Endodermal cell (in vitro differentiated cells): ENCODE data around the gene SMIM41. TPM values are rescaled to one million over a fixed set of nuclear protein-coding genes. Genes with fewer than 3 reads are reported as not detected.

Experiments used
- DNase-seq: peaks from one replicate; pipeline ENCODE4 v3.0.0-alpha.2; 2017
- H3K27ac ChIP-seq: 2 replicates; pipeline ENCODE4 v1.5.1; 2013; ENCODE audit warnings: mild to moderate bottlenecking, low read depth, low read length, moderate library complexity
- H3K27me3 ChIP-seq: 2 replicates; pipeline ENCODE4 v1.6.1; 2013; ENCODE audit warnings: mild to moderate bottlenecking, low read length, moderate library complexity; ENCODE audit not compliant: insufficient read depth, control insufficient read depth, poor library complexity, severe bottlenecking
- H3K36me3 ChIP-seq: 2 replicates; pipeline ENCODE4 v1.7.0; 2013; ENCODE audit warnings: mild to moderate bottlenecking, low read length, moderate library complexity; ENCODE audit not compliant: control insufficient read depth, insufficient read depth
- H3K4me1 ChIP-seq: one replicate; pipeline ENCODE4 v1.7.0; 2013; ENCODE audit warnings: low read length; ENCODE audit not compliant: control insufficient read depth, insufficient read depth
- H3K4me3 ChIP-seq: 2 replicates; pipeline ENCODE4 v1.5.1; 2013; ENCODE audit warnings: mild to moderate bottlenecking, low read length, moderate library complexity
- H3K9ac ChIP-seq: 2 replicates; pipeline ENCODE4 v1.6.1; 2013; ENCODE audit warnings: mild to moderate bottlenecking, low read length, moderate library complexity; ENCODE audit not compliant: poor library complexity, severe bottlenecking; ENCODE audit errors: extremely low read depth
- H3K9me3 ChIP-seq: 2 replicates; pipeline ENCODE4 v1.6.1; 2013; ENCODE audit warnings: mild to moderate bottlenecking, low read length, moderate library complexity; ENCODE audit not compliant: control insufficient read depth
- H3K27ac Mint-ChIP-seq: 2 replicates; pipeline ENCODE4 v1.8.0; 2020; ENCODE audit warnings: mixed read lengths
- H3K27me3 Mint-ChIP-seq: 2 replicates; pipeline ENCODE4 v1.8.0; 2021; ENCODE audit warnings: mild to moderate bottlenecking, mixed read lengths; ENCODE audit not compliant: insufficient read depth
- H3K36me3 Mint-ChIP-seq: 2 replicates; pipeline ENCODE4 v1.8.0; 2020; ENCODE audit warnings: low read depth, mixed read lengths
- H3K4me1 Mint-ChIP-seq: 2 replicates; pipeline ENCODE4 v1.8.0; 2020; ENCODE audit warnings: mixed read lengths
- H3K4me3 Mint-ChIP-seq: 2 replicates; pipeline ENCODE4 v1.8.0; 2020; ENCODE audit warnings: mild to moderate bottlenecking, moderate library complexity, mixed read lengths
- H3K9me3 Mint-ChIP-seq: 2 replicates; pipeline ENCODE4 v1.8.0; 2020; ENCODE audit warnings: mild to moderate bottlenecking, mixed read lengths
- WGBS, 2 experiments: methylation state at CpG; one replicate each; pipeline versions ENCODE4 v1.1.5 to v1.1.7; 2013; ENCODE audit warnings: missing lambda C conversion rate in 2 of 2, mixed read lengths in 1 of 2; ENCODE audit not compliant: insufficient coverage in 1 of 2, insufficient read length in 1 of 2; 5-methylcytosine and 5-hydroxymethylcytosine counted together
- total RNA-seq, 2 donors: library from RNA; stranded (reverse); fragmentation: NEBNext Ultra II Directional in 1 of 2; extraction: Animal tissue kit (Norgen Biotek cat#: 25700) in 1 of 2; gene quantifications; 2 replicates in 1 of 2; 3 replicates in 1 of 2; pipeline ENCODE4 v1.2.1, GENCODE V29; 2021
- TF ChIP-seq, protein P1 (sequence below): fragments of 200-600 bp; sonication (generic); conservative IDR thresholded peaks from 2 replicates; pipeline ENCODE4 v1.5.0; 2021; ENCODE audit warnings: antibody characterized with exemption, mild to moderate bottlenecking

Gene SMIM41
- total RNA-seq, 2 donors from 2014 or later: not detected

DNA sequence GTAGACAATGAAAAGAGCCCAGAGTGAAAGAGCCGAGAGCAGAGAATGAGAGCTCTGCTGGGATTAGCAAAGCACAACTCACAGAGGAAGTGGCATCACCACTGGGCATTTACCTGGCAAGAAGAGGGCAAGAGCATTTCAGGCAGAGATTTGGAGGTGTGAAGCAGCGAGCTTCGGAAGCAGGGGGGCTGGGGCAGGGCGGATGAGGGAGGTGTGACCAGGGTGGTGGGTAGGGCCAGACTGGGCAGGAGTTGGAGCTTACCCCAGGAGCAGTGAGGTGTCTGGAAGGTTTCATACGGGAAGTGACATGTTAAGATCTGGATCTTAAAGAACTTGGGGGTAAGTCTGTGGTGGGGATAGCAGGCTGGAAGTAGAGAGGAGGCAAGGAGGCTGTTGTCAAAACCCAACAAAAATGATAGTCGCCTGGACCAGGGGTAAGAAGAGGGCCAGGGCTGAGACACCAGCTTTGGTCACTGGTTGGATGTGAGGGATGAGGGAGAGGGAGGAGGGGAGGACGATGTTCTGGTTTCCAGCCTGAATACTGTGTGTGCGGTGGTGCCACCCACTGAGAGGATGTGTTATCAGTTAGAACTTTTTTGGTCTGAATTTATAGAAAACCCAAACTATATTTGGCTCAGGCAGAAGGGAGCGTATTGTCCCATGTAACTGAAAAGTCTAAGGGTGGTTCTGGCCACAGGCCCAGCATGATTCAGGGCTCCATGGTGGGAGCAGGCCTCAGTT lies 5.2 kb downstream of the SMIM41 start:
- 86% methylated on average over 8 to 9 of the region's 9 CpGs for WGBS, 2 experiments
- Mint-ChIP-seq H3K27me3 (peaks cover 6% of the 10 kb centered on the region), H3K4me3 (no peak overlapping the region), H3K27ac (no peak overlapping the region), H3K9me3 (no peaks in the 10 kb centered on the region), H3K36me3 (no peaks in the 10 kb centered on the region), H3K4me1 (peaks cover 13% of the 10 kb centered on the region)
- Histone ChIP-seq H3K9ac (no peak overlapping the region), H3K4me3 (no peak overlapping the region), H3K4me1 (no peaks in the 10 kb centered on the region), H3K9me3 (no peaks in the 10 kb centered on the region), H3K27ac (no peak overlapping the region), H3K36me3 (no peaks in the 10 kb centered on the region), H3K27me3 (no peaks in the 10 kb centered on the region)
- TF ChIP-seq, protein P1, sequence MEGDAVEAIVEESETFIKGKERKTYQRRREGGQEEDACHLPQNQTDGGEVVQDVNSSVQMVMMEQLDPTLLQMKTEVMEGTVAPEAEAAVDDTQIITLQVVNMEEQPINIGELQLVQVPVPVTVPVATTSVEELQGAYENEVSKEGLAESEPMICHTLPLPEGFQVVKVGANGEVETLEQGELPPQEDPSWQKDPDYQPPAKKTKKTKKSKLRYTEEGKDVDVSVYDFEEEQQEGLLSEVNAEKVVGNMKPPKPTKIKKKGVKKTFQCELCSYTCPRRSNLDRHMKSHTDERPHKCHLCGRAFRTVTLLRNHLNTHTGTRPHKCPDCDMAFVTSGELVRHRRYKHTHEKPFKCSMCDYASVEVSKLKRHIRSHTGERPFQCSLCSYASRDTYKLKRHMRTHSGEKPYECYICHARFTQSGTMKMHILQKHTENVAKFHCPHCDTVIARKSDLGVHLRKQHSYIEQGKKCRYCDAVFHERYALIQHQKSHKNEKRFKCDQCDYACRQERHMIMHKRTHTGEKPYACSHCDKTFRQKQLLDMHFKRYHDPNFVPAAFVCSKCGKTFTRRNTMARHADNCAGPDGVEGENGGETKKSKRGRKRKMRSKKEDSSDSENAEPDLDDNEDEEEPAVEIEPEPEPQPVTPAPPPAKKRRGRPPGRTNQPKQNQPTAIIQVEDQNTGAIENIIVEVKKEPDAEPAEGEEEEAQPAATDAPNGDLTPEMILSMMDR: no peak
- peak; percentile 41 for DNase-seq

DNA sequence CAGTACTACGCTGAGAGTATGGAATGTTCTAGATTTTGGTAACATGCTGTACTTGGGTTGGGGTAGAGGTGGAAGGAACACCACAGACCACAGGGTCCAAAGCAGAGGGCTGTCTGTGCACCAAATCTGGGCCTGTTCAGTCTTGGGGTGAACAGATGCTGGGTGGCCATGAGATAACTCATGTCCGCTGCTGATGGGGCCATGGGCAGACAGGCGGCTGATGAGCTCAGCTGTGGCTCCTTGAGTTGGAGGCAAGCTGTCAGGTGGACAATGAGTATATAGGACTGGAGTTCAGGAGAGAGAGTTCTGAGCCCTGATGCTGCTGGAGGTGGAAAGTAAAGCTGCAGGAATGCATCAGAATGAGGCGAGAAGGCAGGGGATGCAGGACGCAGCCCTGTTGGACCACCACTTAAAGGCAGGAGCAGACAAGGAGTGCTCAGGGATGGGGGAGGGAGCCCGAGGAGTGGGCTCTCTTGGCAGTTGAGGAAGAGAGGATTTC lies 6.2 kb downstream of the SMIM41 start:
- Mint-ChIP-seq H3K4me1 (peaks cover 13% of the 10 kb centered on the region), H3K4me3 (no peak overlapping the region), H3K36me3 (no peaks in the 10 kb centered on the region), H3K27me3 (peaks cover 6% of the 10 kb centered on the region), H3K27ac (no peak overlapping the region), H3K9me3 (no peaks in the 10 kb centered on the region)
- Histone ChIP-seq H3K4me3 (no peak overlapping the region), H3K27me3 (no peaks in the 10 kb centered on the region), H3K4me1 (no peaks in the 10 kb centered on the region), H3K36me3 (no peaks in the 10 kb centered on the region), H3K27ac (no peak overlapping the region), H3K9ac (no peak overlapping the region), H3K9me3 (no peaks in the 10 kb centered on the region)
- no peak for DNase-seq
- 85 to 88% methylated on average over 5 to 6 of the region's 6 CpGs for WGBS, 2 experiments
- TF ChIP-seq, protein P1: no peak

DNA sequence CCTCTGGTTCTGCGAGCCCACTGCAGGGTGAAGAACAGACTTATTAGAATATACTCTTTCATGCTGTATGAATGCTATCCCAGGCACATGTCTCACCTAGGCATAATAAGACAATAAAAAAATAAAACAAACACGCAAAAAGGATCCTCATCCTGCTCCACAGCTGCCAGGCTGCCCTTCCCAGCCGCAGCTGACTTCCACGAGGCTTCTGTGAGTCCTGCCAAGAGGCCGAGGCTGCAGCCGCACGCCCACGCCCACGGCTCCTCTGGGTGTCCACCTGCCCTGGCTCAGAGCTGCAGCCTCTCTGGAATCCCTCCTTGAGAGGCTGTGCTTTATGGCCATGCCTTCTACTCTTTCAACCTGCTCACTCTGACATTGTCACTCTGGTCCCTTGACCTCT lies 6.9 kb downstream of the SMIM41 start:
- 86 to 90% methylated on average over 7 to 9 of the region's 9 CpGs for WGBS, 2 experiments
- Histone ChIP-seq H3K4me3 (no peak overlapping the region), H3K9me3 (no peaks in the 10 kb centered on the region), H3K36me3 (no peaks in the 10 kb centered on the region), H3K27ac (no peak overlapping the region), H3K9ac (no peak overlapping the region), H3K27me3 (no peaks in the 10 kb centered on the region), H3K4me1 (no peaks in the 10 kb centered on the region)
- Mint-ChIP-seq H3K27ac (no peak overlapping the region), H3K4me3 (no peak overlapping the region), H3K27me3 (peaks cover 9% of the 10 kb centered on the region), H3K4me1 (peaks cover 13% of the 10 kb centered on the region), H3K9me3 (no peaks in the 10 kb centered on the region), H3K36me3 (no peaks in the 10 kb centered on the region)
- no peak for DNase-seq
- TF ChIP-seq, protein P1: no peak
